ENCODE data around the gene GATA1.

The GATA1 gene

GRCh38 chrX:48786341-48786800, at the start of gene GATA1:
Gene GATA1, plus strand, starts transcription at chrX:48786590. Its CDS starts 4,520 bp downstream, at chrX:48791110.
- H3K9ac ChIP-seq (ENCODE audit: low read depth, low read length) = no peak within 1 kb of the TSS
- no peaks in the 10 kb centered on the region for H4K20me1 ChIP-seq (ENCODE audit: insufficient read depth, low read length)
- H2AFZ ChIP-seq (ENCODE audit: low read depth, low read length) = no peak within 1 kb of the TSS
- no peaks in the 10 kb centered on the region for H3K9me3 ChIP-seq (ENCODE audit: insufficient read depth, low read length, severe bottlenecking)
- no peak within 1 kb of the TSS for H3K4me3 ChIP-seq (ENCODE audit: low read depth in 1 of 2, low read length in 2 of 2)
- H3K27ac ChIP-seq (ENCODE audit: low read length) = no peak within 1 kb of the TSS
- ATAC-seq (ENCODE audit: insufficient read depth, low read depth) = no peak
- no peaks in the 10 kb centered on the region for H3K36me3 ChIP-seq (ENCODE audit: insufficient read depth, low read length)
- H3K79me2 ChIP-seq (ENCODE audit: insufficient read depth, low read length) = no peaks in the 10 kb centered on the region
- no peaks in the 10 kb centered on the region for H3K27me3 ChIP-seq (ENCODE audit: insufficient read depth, low read length, poor library complexity)
- TF ChIP-seq CTCF (IDR thresholded peaks at IDR 0.05; ENCODE audit: borderline replicate concordance, extremely low read depth, low read length, poor library complexity, severe bottlenecking) = no peak
- H3K4me1 ChIP-seq (ENCODE audit: insufficient read depth, low read length) = no peaks in the 10 kb centered on the region
- no peak within 1 kb of the TSS for H3K4me2 ChIP-seq (ENCODE audit: insufficient read depth, low read length)
- DNase-seq = no peak

GRCh38 chrX:48736878-48737212, 49.5 kb upstream of the GATA1 start:
- H3K9ac ChIP-seq (ENCODE audit: low read depth, low read length) = peak overlapping the region; percentile 74
- peak overlapping the region; percentile 53 to 63; a peak in 3 of 4 replicates for H3K4me3 ChIP-seq (ENCODE audit: low read depth in 1 of 2, low read length in 2 of 2)
- peak overlapping the region; percentile 92 for H3K4me2 ChIP-seq (ENCODE audit: insufficient read depth, low read length)
- ATAC-seq (ENCODE audit: insufficient read depth, low read depth) (no peak), DNase-seq (no peak)
- peaks cover 12% of the 10 kb centered on the region for H3K79me2 ChIP-seq (ENCODE audit: insufficient read depth, low read length)
- no peaks in the 10 kb centered on the region for H3K9me3 ChIP-seq (ENCODE audit: insufficient read depth, low read length, severe bottlenecking)
- H3K4me1 ChIP-seq (ENCODE audit: insufficient read depth, low read length) = peaks cover 28% of the 10 kb centered on the region
- H3K27ac ChIP-seq (ENCODE audit: low read length) = peak overlapping the region; percentile 80
- H4K20me1 ChIP-seq (ENCODE audit: insufficient read depth, low read length) = no peaks in the 10 kb centered on the region
- H3K36me3 ChIP-seq (ENCODE audit: insufficient read depth, low read length) = no peaks in the 10 kb centered on the region
- peak overlapping the region; percentile 80 for H2AFZ ChIP-seq (ENCODE audit: low read depth, low read length)
- no peak for TF ChIP-seq EZH2 (IDR thresholded peaks at IDR 0.05; ENCODE audit: borderline replicate concordance, low read depth, low read length, severe bottlenecking)
- no peak for TF ChIP-seq CTCF (IDR thresholded peaks at IDR 0.05; ENCODE audit: borderline replicate concordance, extremely low read depth, low read length, poor library complexity, severe bottlenecking)
- no peaks in the 10 kb centered on the region for H3K27me3 ChIP-seq (ENCODE audit: insufficient read depth, low read length, poor library complexity)

DNA sequence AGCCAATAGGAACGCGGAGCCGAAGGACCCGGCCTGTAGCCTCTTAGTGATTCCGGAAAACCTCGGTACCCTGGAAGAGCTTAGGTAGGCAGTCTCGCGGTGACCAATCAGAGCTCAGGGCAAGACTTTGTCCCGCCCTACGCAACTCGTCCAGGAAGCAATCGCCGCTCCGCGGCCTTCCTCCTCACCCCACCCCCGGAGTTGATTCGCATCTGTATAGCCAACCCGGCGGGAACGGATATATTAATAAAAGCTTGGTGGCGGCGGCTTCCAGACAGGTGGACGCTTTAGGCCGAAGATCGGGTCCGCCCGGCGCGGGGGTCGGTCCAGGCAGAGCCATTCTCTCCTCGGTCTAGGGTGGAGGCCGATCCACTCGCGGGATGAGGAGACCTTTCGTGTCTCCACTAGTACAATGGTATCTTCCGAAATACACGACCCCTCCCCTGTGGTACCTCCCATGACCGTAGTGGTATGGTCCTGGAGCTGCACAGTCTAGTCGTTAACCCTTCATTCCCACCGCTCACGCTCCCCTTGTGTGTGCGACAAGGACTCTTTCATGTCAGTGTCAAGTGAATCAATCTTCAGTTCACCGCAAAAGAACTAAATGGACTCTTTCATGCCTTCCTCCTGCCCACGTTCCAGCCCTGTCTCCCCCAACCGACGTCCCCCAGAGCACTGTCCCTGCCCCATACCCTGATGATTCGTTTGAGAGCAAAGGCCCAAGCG, 49.0 kb upstream of the GATA1 start:
- peak overlapping the region; percentile 65 for H2AFZ ChIP-seq (ENCODE audit: low read depth, low read length)

More for the DNA sequence above, 49.0 kb upstream of the GATA1 start:
- peak overlapping the region; percentile 18 to 63 for H3K4me3 ChIP-seq (ENCODE audit: low read depth in 1 of 2, low read length in 2 of 2)
- H3K4me2 ChIP-seq (ENCODE audit: insufficient read depth, low read length) = peak overlapping the region; percentile 92
- no peaks in the 10 kb centered on the region for H3K36me3 ChIP-seq (ENCODE audit: insufficient read depth, low read length)
- H3K27ac ChIP-seq (ENCODE audit: low read length) = peak overlapping the region; percentile 78
- peak overlapping the region; percentile 78 for H3K9ac ChIP-seq (ENCODE audit: low read depth, low read length)
- ATAC-seq (ENCODE audit: insufficient read depth, low read depth) = peak; percentile 97
- peaks cover 28% of the 10 kb centered on the region for H3K4me1 ChIP-seq (ENCODE audit: insufficient read depth, low read length)
- DNase-seq = peak; percentile 94
- H3K79me2 ChIP-seq (ENCODE audit: insufficient read depth, low read length) = peaks cover 12% of the 10 kb centered on the region
- no peaks in the 10 kb centered on the region for H4K20me1 ChIP-seq (ENCODE audit: insufficient read depth, low read length)
- H3K9me3 ChIP-seq (ENCODE audit: insufficient read depth, low read length, severe bottlenecking) = no peaks in the 10 kb centered on the region
- no peak for TF ChIP-seq EZH2 (IDR thresholded peaks at IDR 0.05; ENCODE audit: borderline replicate concordance, low read depth, low read length, severe bottlenecking)
- TF ChIP-seq CTCF (IDR thresholded peaks at IDR 0.05; ENCODE audit: borderline replicate concordance, extremely low read depth, low read length, poor library complexity, severe bottlenecking) = no peak
- no peaks in the 10 kb centered on the region for H3K27me3 ChIP-seq (ENCODE audit: insufficient read depth, low read length, poor library complexity)

Measured in DND-41 (cell line).